ENCODE measurements around the gene SLC44A1.

Gene SLC44A1

GRCh38 chr9:105258225-105258737 lies 13.8 kb downstream of the SLC44A1 start:
- TF ChIP-seq, protein P1, sequence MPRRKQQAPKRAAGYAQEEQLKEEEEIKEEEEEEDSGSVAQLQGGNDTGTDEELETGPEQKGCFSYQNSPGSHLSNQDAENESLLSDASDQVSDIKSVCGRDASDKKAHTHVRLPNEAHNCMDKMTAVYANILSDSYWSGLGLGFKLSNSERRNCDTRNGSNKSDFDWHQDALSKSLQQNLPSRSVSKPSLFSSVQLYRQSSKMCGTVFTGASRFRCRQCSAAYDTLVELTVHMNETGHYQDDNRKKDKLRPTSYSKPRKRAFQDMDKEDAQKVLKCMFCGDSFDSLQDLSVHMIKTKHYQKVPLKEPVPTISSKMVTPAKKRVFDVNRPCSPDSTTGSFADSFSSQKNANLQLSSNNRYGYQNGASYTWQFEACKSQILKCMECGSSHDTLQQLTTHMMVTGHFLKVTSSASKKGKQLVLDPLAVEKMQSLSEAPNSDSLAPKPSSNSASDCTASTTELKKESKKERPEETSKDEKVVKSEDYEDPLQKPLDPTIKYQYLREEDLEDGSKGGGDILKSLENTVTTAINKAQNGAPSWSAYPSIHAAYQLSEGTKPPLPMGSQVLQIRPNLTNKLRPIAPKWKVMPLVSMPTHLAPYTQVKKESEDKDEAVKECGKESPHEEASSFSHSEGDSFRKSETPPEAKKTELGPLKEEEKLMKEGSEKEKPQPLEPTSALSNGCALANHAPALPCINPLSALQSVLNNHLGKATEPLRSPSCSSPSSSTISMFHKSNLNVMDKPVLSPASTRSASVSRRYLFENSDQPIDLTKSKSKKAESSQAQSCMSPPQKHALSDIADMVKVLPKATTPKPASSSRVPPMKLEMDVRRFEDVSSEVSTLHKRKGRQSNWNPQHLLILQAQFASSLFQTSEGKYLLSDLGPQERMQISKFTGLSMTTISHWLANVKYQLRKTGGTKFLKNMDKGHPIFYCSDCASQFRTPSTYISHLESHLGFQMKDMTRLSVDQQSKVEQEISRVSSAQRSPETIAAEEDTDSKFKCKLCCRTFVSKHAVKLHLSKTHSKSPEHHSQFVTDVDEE (CRISPR knock-in tag; IDR thresholded peaks at IDR 0.05) = no peak
- TF ChIP-seq OSR1 (CRISPR knock-in tag; IDR thresholded peaks at IDR 0.05) (no peak), PATZ1 (CRISPR knock-in tag; IDR thresholded peaks at IDR 0.05; ENCODE audit: borderline replicate concordance) (no peak), ISL1 (CRISPR knock-in tag; IDR thresholded peaks at IDR 0.05) (no peak), BACH2 (CRISPR knock-in tag; IDR thresholded peaks at IDR 0.05; ENCODE audit: borderline replicate concordance) (no peak), TCF4 (CRISPR knock-in tag; IDR thresholded peaks at IDR 0.05; ENCODE audit: borderline replicate concordance) (no peak), GLIS3 (CRISPR knock-in tag; IDR thresholded peaks at IDR 0.05) (no peak), ZFP30 (CRISPR knock-in tag; IDR thresholded peaks at IDR 0.05) (no peak), ZNF70 (CRISPR knock-in tag; IDR thresholded peaks at IDR 0.05) (no peak), ZNF8 (CRISPR knock-in tag; IDR thresholded peaks at IDR 0.05) (no peak), ZNF565 (CRISPR knock-in tag; conservative IDR thresholded peaks at IDR 0.05; ENCODE audit: low read depth) (no peak), CSRNP3 (CRISPR knock-in tag; IDR thresholded peaks at IDR 0.05) (no peak), SNAI2 (CRISPR knock-in tag; IDR thresholded peaks at IDR 0.05) (no peak), ZFP3 (CRISPR knock-in tag; IDR thresholded peaks at IDR 0.05) (no peak), CSDC2 (CRISPR knock-in tag; IDR thresholded peaks at IDR 0.05) (no peak), ARNTL (CRISPR knock-in tag; IDR thresholded peaks at IDR 0.05; ENCODE audit: borderline replicate concordance, low read depth) (no peak), ESRRG (CRISPR knock-in tag; IDR thresholded peaks at IDR 0.05) (no peak), TOX (CRISPR knock-in tag; IDR thresholded peaks at IDR 0.05; ENCODE audit: borderline replicate concordance) (no peak)
- TF ChIP-seq, protein P2, sequence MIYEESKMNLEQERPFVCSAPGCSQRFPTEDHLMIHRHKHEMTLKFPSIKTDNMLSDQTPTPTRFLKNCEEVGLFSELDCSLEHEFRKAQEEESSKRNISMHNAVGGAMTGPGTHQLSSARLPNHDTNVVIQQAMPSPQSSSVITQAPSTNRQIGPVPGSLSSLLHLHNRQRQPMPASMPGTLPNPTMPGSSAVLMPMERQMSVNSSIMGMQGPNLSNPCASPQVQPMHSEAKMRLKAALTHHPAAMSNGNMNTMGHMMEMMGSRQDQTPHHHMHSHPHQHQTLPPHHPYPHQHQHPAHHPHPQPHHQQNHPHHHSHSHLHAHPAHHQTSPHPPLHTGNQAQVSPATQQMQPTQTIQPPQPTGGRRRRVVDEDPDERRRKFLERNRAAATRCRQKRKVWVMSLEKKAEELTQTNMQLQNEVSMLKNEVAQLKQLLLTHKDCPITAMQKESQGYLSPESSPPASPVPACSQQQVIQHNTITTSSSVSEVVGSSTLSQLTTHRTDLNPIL (CRISPR knock-in tag; IDR thresholded peaks at IDR 0.05; ENCODE audit: low read depth) = no peak
- TF ChIP-seq, protein P3, sequence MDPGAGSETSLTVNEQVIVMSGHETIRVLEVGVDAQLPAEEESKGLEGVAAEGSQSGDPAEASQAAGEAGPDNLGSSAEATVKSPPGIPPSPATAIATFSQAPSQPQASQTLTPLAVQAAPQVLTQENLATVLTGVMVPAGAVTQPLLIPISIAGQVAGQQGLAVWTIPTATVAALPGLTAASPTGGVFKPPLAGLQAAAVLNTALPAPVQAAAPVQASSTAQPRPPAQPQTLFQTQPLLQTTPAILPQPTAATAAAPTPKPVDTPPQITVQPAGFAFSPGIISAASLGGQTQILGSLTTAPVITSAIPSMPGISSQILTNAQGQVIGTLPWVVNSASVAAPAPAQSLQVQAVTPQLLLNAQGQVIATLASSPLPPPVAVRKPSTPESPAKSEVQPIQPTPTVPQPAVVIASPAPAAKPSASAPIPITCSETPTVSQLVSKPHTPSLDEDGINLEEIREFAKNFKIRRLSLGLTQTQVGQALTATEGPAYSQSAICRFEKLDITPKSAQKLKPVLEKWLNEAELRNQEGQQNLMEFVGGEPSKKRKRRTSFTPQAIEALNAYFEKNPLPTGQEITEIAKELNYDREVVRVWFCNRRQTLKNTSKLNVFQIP (CRISPR knock-in tag; IDR thresholded peaks at IDR 0.05; ENCODE audit: borderline replicate concordance, low read depth) = no peak
- no peak for ATAC-seq

DNA sequence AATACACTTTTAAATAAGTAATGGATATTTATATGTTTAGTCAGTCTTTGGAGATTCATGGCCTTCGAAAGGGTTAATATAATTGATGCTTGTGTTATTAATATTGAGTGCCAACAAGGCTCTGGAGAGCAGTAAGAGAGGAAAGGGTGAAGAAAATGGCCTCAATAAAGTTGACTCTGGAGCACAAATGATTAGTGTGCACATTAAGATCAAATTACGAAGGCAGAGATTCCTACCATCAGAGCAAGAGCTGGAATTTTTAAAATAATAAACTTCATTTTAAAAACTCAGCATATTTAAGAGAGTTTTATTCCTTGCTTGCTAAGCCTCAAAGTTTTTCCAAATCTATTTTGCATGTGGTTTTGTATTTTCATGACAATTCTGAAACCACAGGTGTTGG lies 14.8 kb downstream of the SLC44A1 start:
- peak; percentile 55; the same call in 1 of the 3 replicates for ATAC-seq

More for the DNA sequence above, 14.8 kb downstream of the SLC44A1 start:
- TF ChIP-seq, protein P2 (CRISPR knock-in tag; IDR thresholded peaks at IDR 0.05; ENCODE audit: low read depth) = no peak
- TF ChIP-seq OSR1 (CRISPR knock-in tag; IDR thresholded peaks at IDR 0.05) (no peak), TCF4 (CRISPR knock-in tag; IDR thresholded peaks at IDR 0.05; ENCODE audit: borderline replicate concordance) (no peak), ZFP3 (CRISPR knock-in tag; IDR thresholded peaks at IDR 0.05) (no peak), TOX (CRISPR knock-in tag; IDR thresholded peaks at IDR 0.05; ENCODE audit: borderline replicate concordance) (no peak), ARNTL (CRISPR knock-in tag; IDR thresholded peaks at IDR 0.05; ENCODE audit: borderline replicate concordance, low read depth) (no peak), PATZ1 (CRISPR knock-in tag; IDR thresholded peaks at IDR 0.05; ENCODE audit: borderline replicate concordance) (no peak), CSRNP3 (CRISPR knock-in tag; IDR thresholded peaks at IDR 0.05) (no peak)

Data from SK-N-SH treated with all-trans-retinoic acid at 6 μM for 48 hours (cell line).